ENCODE results near the gene MYOF.
"Not testable (repeated sequence)": the region's sequence is repeated elsewhere in the genome, so short reads cannot be mapped to it uniquely, and the experiment has no call there.

MYOF gene

GRCh38 chr10:93356516-93356915 lies 125.6 kb downstream of the MYOF start:
- no peak for DNase-seq (ENCODE audit: low read depth in 2 of 2, low spot score in 1 of 2)

- DNase-seq (ENCODE audit: low read depth in 2 of 2, low spot score in 1 of 2) = no peak
Measured at GRCh38 chr10:93352638-93353383, 129.3 kb downstream of the MYOF start.

- DNase-seq (ENCODE audit: low read depth in 2 of 2, low spot score in 1 of 2) = no peak
Measured at GRCh38 chr10:93346694-93347093, 135.4 kb downstream of the MYOF start.

- DNase-seq (ENCODE audit: low read depth in 2 of 2, low spot score in 1 of 2) = no peak
Measured at GRCh38 chr10:93346108-93346507, 136.0 kb downstream of the MYOF start.

GRCh38 chr10:93344691-93345090 lies 137.4 kb downstream of the MYOF start:
- no peak for DNase-seq (ENCODE audit: low read depth in 2 of 2, low spot score in 1 of 2)

GRCh38 chr10:93342921-93343320 lies 139.2 kb downstream of the MYOF start:
- DNase-seq (ENCODE audit: low read depth in 2 of 2, low spot score in 1 of 2) = no peak

- no peak for DNase-seq (ENCODE audit: low read depth in 2 of 2, low spot score in 1 of 2)
Measured at GRCh38 chr10:93342366-93342765, 139.8 kb downstream of the MYOF start.

GRCh38 chr10:93337309-93337721 lies 144.8 kb downstream of the MYOF start:
- no peak for DNase-seq (ENCODE audit: low read depth in 2 of 2, low spot score in 1 of 2)

- DNase-seq (ENCODE audit: low read depth in 2 of 2, low spot score in 1 of 2) = no peak
Measured at GRCh38 chr10:93336678-93337077, 145.5 kb downstream of the MYOF start.

GRCh38 chr10:93336110-93336509 lies 146.0 kb downstream of the MYOF start:
- no peak for DNase-seq (ENCODE audit: low read depth in 2 of 2, low spot score in 1 of 2)

- DNase-seq (ENCODE audit: low read depth in 2 of 2, low spot score in 1 of 2) = no peak
Measured at GRCh38 chr10:93334901-93335327, 147.2 kb downstream of the MYOF start.

- no peak for DNase-seq (ENCODE audit: low read depth in 2 of 2, low spot score in 1 of 2)
Measured at GRCh38 chr10:93334181-93334580, 148.0 kb downstream of the MYOF start.

GRCh38 chr10:93333278-93333978 lies 148.7 kb downstream of the MYOF start:
- DNase-seq (ENCODE audit: low read depth in 2 of 2, low spot score in 1 of 2) = no peak

GRCh38 chr10:93330824-93331223 lies 151.3 kb downstream of the MYOF start:
- DNase-seq (ENCODE audit: low read depth in 2 of 2, low spot score in 1 of 2) = no peak

GRCh38 chr10:93319896-93320295 lies 162.2 kb downstream of the MYOF start:
- DNase-seq (ENCODE audit: low read depth in 2 of 2, low spot score in 1 of 2) = no peak

GRCh38 chr10:93319096-93319495 lies 163.0 kb downstream of the MYOF start:
- DNase-seq (ENCODE audit: low read depth in 2 of 2, low spot score in 1 of 2) = no peak

GRCh38 chr10:93315246-93315645 lies 166.9 kb downstream of the MYOF start:
- no peak for DNase-seq (ENCODE audit: low read depth in 2 of 2, low spot score in 1 of 2)

GRCh38 chr10:93314656-93315055 lies 167.5 kb downstream of the MYOF start:
- DNase-seq (ENCODE audit: low read depth in 2 of 2, low spot score in 1 of 2) = not testable (repeated sequence)

- no peak for DNase-seq (ENCODE audit: low read depth in 2 of 2, low spot score in 1 of 2)
Measured at GRCh38 chr10:93313798-93314197, 168.3 kb downstream of the MYOF start.

GRCh38 chr10:93309062-93309461 lies 173.1 kb downstream of the MYOF start:
- no peak for DNase-seq (ENCODE audit: low read depth in 2 of 2, low spot score in 1 of 2)

- no peak for DNase-seq (ENCODE audit: low read depth in 2 of 2, low spot score in 1 of 2)
Measured at GRCh38 chr10:93305122-93305521, 177.0 kb downstream of the MYOF start.

- DNase-seq (ENCODE audit: low read depth in 2 of 2, low spot score in 1 of 2) = no peak
Measured at GRCh38 chr10:93300981-93301380, 181.2 kb downstream of the MYOF start.

Data from stimulated activated CD8-positive, alpha-beta memory T cell treated with anti-CD3 and anti-CD28 coated beads, Interleukin-4, amount 100 ng/mL, for 4 hours (primary cell).